Suprapubic skin (tissue), 4 donors: Measurements from ENCODE around the gene IQCN. TPM values are rescaled to one million over a fixed set of nuclear protein-coding genes. Genes with fewer than 3 reads are reported as not detected.

Source experiments
- DNase-seq, 2 donors: peaks; one replicate each; pipeline ENCODE4 v3.0.0-alpha.2; 2019; ENCODE audit warnings: low spot score in 2 of 2
- H3K27ac ChIP-seq: fragments of 200-600 bp; sonication (generic); one replicate; pipeline ENCODE4 v1.5.1; 2019
- H3K27me3 ChIP-seq: fragments of 200-600 bp; sonication (generic); one replicate; pipeline ENCODE4 v1.5.1; 2019
- H3K36me3 ChIP-seq: fragments of 200-600 bp; sonication (generic); one replicate; pipeline ENCODE4 v1.5.1; 2019
- H3K4me1 ChIP-seq: fragments of 200-600 bp; sonication (generic); one replicate; pipeline ENCODE4 v1.5.1; 2019
- H3K4me3 ChIP-seq: fragments of 200-600 bp; sonication (generic); one replicate; pipeline ENCODE4 v1.5.1; 2019; ENCODE audit warnings: mild to moderate bottlenecking
- H3K9me3 ChIP-seq: fragments of 200-600 bp; sonication (generic); one replicate; pipeline ENCODE4 v1.5.1; 2019
- CTCF ChIP-seq, 2 donors: fragments of 200-600 bp in 1 of 2; fragments of 450-650 bp in 1 of 2; sonication (generic) in 1 of 2; IDR thresholded peaks; one replicate each; pipeline ENCODE4 v1.5.1; 2016 to 2019; ENCODE audit warnings: antibody characterized with exemption in 2 of 2, mild to moderate bottlenecking in 1 of 2, moderate library complexity in 1 of 2
- EP300 ChIP-seq: sonication (generic); formaldehyde crosslinking; IDR thresholded peaks from one replicate; pipeline ENCODE4 v1.6.1; 2017; ENCODE audit warnings: antibody characterized with exemption
- POLR2A ChIP-seq, 2 donors: fragments of 450-650 bp; IDR thresholded peaks; one replicate each; pipeline ENCODE4 v1.6.1; 2017; ENCODE audit warnings: antibody characterized with exemption in 2 of 2, mild to moderate bottlenecking in 2 of 2, moderate library complexity in 2 of 2
- POLR2AphosphoS5 ChIP-seq, 3 donors: sonication (generic); formaldehyde crosslinking; IDR thresholded peaks; one replicate each; pipeline ENCODE4 v1.6.1; 2017; ENCODE audit warnings: antibody characterized with exemption in 3 of 3
- WGBS: methylation state at CpG from one replicate; pipeline ENCODE4 v1.1.5; 2018; 5-methylcytosine and 5-hydroxymethylcytosine counted together
- total RNA-seq, 4 donors: library from RNA; depleted of rRNA; stranded (reverse); fragments of >200 nt; gene quantifications; one replicate each; pipeline ENCODE4 v1.1.0, GENCODE V29; 2016

The IQCN gene
- total RNA-seq, 4 donors from 2014 or later: 8.1 to 27.6 (median 13.6) TPM

- DNase-seq: no peak
- H3K27ac ChIP-seq: no peak overlapping the region
- H3K4me1 ChIP-seq: peaks cover 32% of the 10 kb centered on the region
- H3K27me3 ChIP-seq: peaks cover 68% of the 10 kb centered on the region
- WGBS: 78% methylated on average over 6 of the region's 6 CpGs
- no peaks in the 10 kb centered on the region for H3K9me3 ChIP-seq
- no peak for TF ChIP-seq POLR2A (IDR thresholded peaks at IDR 0.05)
- TF ChIP-seq EP300: no peak
- TF ChIP-seq CTCF (IDR thresholded peaks at IDR 0.05): no peak
- no peak for TF ChIP-seq POLR2AphosphoS5 (IDR thresholded peaks at IDR 0.05)
- H3K4me3 ChIP-seq: no peak overlapping the region
- no peaks in the 10 kb centered on the region for H3K36me3 ChIP-seq
Measured at GRCh38 chr19:18227781-18228271, 46.4 kb downstream of the IQCN start.

- Histone ChIP-seq H3K4me3 (no peak overlapping the region), H3K9me3 (no peaks in the 10 kb centered on the region), H3K36me3 (no peaks in the 10 kb centered on the region), H3K27ac (no peak overlapping the region), H3K27me3 (peaks cover 62% of the 10 kb centered on the region), H3K4me1 (peaks cover 32% of the 10 kb centered on the region)
- no peak for DNase-seq
- 77% methylated on average over 15 of the region's 18 CpGs for WGBS
- TF ChIP-seq EP300: no peak
- no peak for TF ChIP-seq POLR2A (IDR thresholded peaks at IDR 0.05)
- no peak for TF ChIP-seq CTCF (IDR thresholded peaks at IDR 0.05)
- TF ChIP-seq POLR2AphosphoS5 (IDR thresholded peaks at IDR 0.05): no peak
Measured at GRCh38 chr19:18226956-18227780, 47.1 kb downstream of the IQCN start.

- 2% methylated on average over 24 of the region's 51 CpGs for WGBS
- Histone ChIP-seq H3K27me3 (peaks cover 57% of the 10 kb centered on the region), H3K36me3 (no peaks in the 10 kb centered on the region), H3K9me3 (no peaks in the 10 kb centered on the region), H3K4me1 (peaks cover 27% of the 10 kb centered on the region), H3K4me3 (no peak within 1 kb of the TSS), H3K27ac (no peak within 1 kb of the TSS)
- TF ChIP-seq CTCF (IDR thresholded peaks at IDR 0.05) (no peak), EP300 (no peak), POLR2A (IDR thresholded peaks at IDR 0.05) (no peak), POLR2AphosphoS5 (IDR thresholded peaks at IDR 0.05) (no peak)
- DNase-seq: no peak
Measured at GRCh38 chr19:18225702-18226468, 48.4 kb downstream of the IQCN start, which contains the start of gene PDE4C. PDE4C (minus strand) TSS chr19:18226438; CDS start chr19:18226415, 23 bp downstream.

GRCh38 chr19:18225355-18225701, 48.9 kb downstream of the IQCN start:
- H3K4me1 ChIP-seq: peaks cover 29% of the 10 kb centered on the region
- no peaks in the 10 kb centered on the region for H3K9me3 ChIP-seq
- no peak overlapping the region for H3K27ac ChIP-seq
- no peak overlapping the region for H3K4me3 ChIP-seq
- DNase-seq: no peak
- H3K36me3 ChIP-seq: no peaks in the 10 kb centered on the region
- TF ChIP-seq POLR2A (IDR thresholded peaks at IDR 0.05) (no peak), EP300 (no peak), POLR2AphosphoS5 (IDR thresholded peaks at IDR 0.05) (no peak), CTCF (IDR thresholded peaks at IDR 0.05) (no peak)
- H3K27me3 ChIP-seq: peaks cover 58% of the 10 kb centered on the region
- 13% methylated on average over 12 of the region's 16 CpGs for WGBS
